SJCRH30 (cell line): ENCODE measurements around the gene RNH1. TPM values are rescaled to one million over a fixed set of nuclear protein-coding genes. Genes with fewer than 3 reads are reported as not detected.
"Not testable (repeated sequence)": the region's sequence is repeated elsewhere in the genome, so short reads cannot be mapped to it uniquely, and the experiment has no call there.

Source experiments
- DNase-seq, 2 experiments: peaks; one replicate each; pipeline ENCODE4 v3.0.0-alpha.2; 2015 to 2020
- H3K27ac ChIP-seq: fragments of 250-450 bp; sonication (Bioruptor Pico); 2 replicates; pipeline ENCODE4 v1.5.1; 2020; ENCODE audit warnings: mild to moderate bottlenecking, moderate library complexity
- H3K27me3 ChIP-seq: fragments of 250-450 bp; sonication (Bioruptor Pico); 2 replicates; pipeline ENCODE4 v1.5.1; 2020; ENCODE audit warnings: mild to moderate bottlenecking, moderate library complexity
- H3K36me3 ChIP-seq: fragments of 250-450 bp; sonication (Bioruptor Pico); 2 replicates; pipeline ENCODE4 v1.5.1; 2020; ENCODE audit warnings: mild to moderate bottlenecking, moderate library complexity
- H3K4me1 ChIP-seq: fragments of 250-450 bp; sonication (Bioruptor Pico); 2 replicates; pipeline ENCODE4 v1.5.1; 2020; ENCODE audit warnings: mild to moderate bottlenecking, moderate library complexity
- H3K4me3 ChIP-seq: fragments of 250-450 bp; sonication (Bioruptor Pico); 2 replicates; pipeline ENCODE4 v1.5.1; 2020; ENCODE audit warnings: mild to moderate bottlenecking, moderate library complexity
- H3K9me3 ChIP-seq: fragments of 250-450 bp; sonication (Bioruptor Pico); replicated peaks from 2 replicates; pipeline ENCODE4 v1.5.1; 2020; ENCODE audit warnings: mild to moderate bottlenecking, moderate library complexity
- total RNA-seq: library from RNA; depleted of rRNA; stranded (reverse); fragments of >200 nt; shearing (Covaris generic); gene quantifications from 2 replicates; pipeline ENCODE4 v1.2.3, GENCODE V29; 2014

Gene RNH1
- total RNA-seq, 1 experiment from 2014 or later, result 84.7 TPM

GRCh38 chr11:532527-532985, 25.5 kb upstream of the RNH1 start:
- peaks cover 17% of the 10 kb centered on the region for H3K4me1 ChIP-seq
- H3K4me3 ChIP-seq, result no peak overlapping the region
- no peak for DNase-seq
- no peaks in the 10 kb centered on the region for H3K9me3 ChIP-seq
- H3K36me3 ChIP-seq, result peaks cover 12% of the 10 kb centered on the region
- no peaks in the 10 kb centered on the region for H3K27me3 ChIP-seq
- H3K27ac ChIP-seq, result no peak overlapping the region

GRCh38 chr11:531919-532526, 25.0 kb upstream of the RNH1 start:
- Histone ChIP-seq H3K9me3 (no peaks in the 10 kb centered on the region), H3K4me1 (peaks cover 17% of the 10 kb centered on the region), H3K27me3 (no peaks in the 10 kb centered on the region), H3K4me3 (no peak overlapping the region), H3K36me3 (peaks cover 12% of the 10 kb centered on the region), H3K27ac (no peak overlapping the region)
- DNase-seq, result no peak

- DNase-seq, result no peak
- peaks cover 17% of the 10 kb centered on the region for H3K4me1 ChIP-seq
- H3K27ac ChIP-seq, result no peak overlapping the region
- no peak overlapping the region for H3K4me3 ChIP-seq
- H3K36me3 ChIP-seq, result peaks cover 12% of the 10 kb centered on the region
- no peaks in the 10 kb centered on the region for H3K27me3 ChIP-seq
- H3K9me3 ChIP-seq, result no peaks in the 10 kb centered on the region
Measured at GRCh38 chr11:530960-531831, 24.2 kb upstream of the RNH1 start.

- Histone ChIP-seq H3K4me1 (peaks cover 17% of the 10 kb centered on the region), H3K4me3 (no peak overlapping the region), H3K9me3 (no peaks in the 10 kb centered on the region), H3K27me3 (no peaks in the 10 kb centered on the region), H3K27ac (no peak overlapping the region), H3K36me3 (peaks cover 12% of the 10 kb centered on the region)
- no peak for DNase-seq
Measured at GRCh38 chr11:529728-530411, 22.8 kb upstream of the RNH1 start.

GRCh38 chr11:528815-529727, 22.0 kb upstream of the RNH1 start:
- peak; percentile 90 to 92 for DNase-seq
- Histone ChIP-seq H3K9me3 (no peaks in the 10 kb centered on the region), H3K4me1 (peaks cover 17% of the 10 kb centered on the region), H3K36me3 (peaks cover 12% of the 10 kb centered on the region), H3K4me3 (peak overlapping the region; percentile 18), H3K27ac (peak overlapping the region; percentile 57), H3K27me3 (no peaks in the 10 kb centered on the region)

- H3K27ac ChIP-seq, result peak overlapping the region; percentile 57
- peaks cover 8% of the 10 kb centered on the region for H3K36me3 ChIP-seq
- H3K4me1 ChIP-seq, result peaks cover 17% of the 10 kb centered on the region
- no peaks in the 10 kb centered on the region for H3K9me3 ChIP-seq
- no peaks in the 10 kb centered on the region for H3K27me3 ChIP-seq
- peak overlapping the region; percentile 18 for H3K4me3 ChIP-seq
- peak; percentile 37 to 45 for DNase-seq
Measured at GRCh38 chr11:528166-528814, 21.2 kb upstream of the RNH1 start.

- Histone ChIP-seq H3K9me3 (no peaks in the 10 kb centered on the region), H3K27me3 (no peaks in the 10 kb centered on the region), H3K4me1 (peaks cover 17% of the 10 kb centered on the region), H3K36me3 (no peaks in the 10 kb centered on the region), H3K27ac (no peak overlapping the region), H3K4me3 (no peak overlapping the region)
- DNase-seq, result no peak
Measured at GRCh38 chr11:526192-526591, 19.1 kb upstream of the RNH1 start.

GRCh38 chr11:521177-521688, 14.2 kb upstream of the RNH1 start:
- H3K9me3 ChIP-seq, result 0 out of 2 replicates have a peak, but pooled peaks cover 6% of the 10 kb centered on the region
- H3K27ac ChIP-seq, result no peak overlapping the region
- H3K4me3 ChIP-seq, result no peak overlapping the region
- no peaks in the 10 kb centered on the region for H3K36me3 ChIP-seq
- no peaks in the 10 kb centered on the region for H3K27me3 ChIP-seq
- no peak for DNase-seq
- H3K4me1 ChIP-seq, result no peaks in the 10 kb centered on the region

- DNase-seq, result no peak
- Histone ChIP-seq H3K27me3 (no peaks in the 10 kb centered on the region), H3K36me3 (no peaks in the 10 kb centered on the region), H3K9me3 (0 out of 2 replicates have a peak, but pooled peaks cover 8% of the 10 kb centered on the region), H3K4me1 (no peaks in the 10 kb centered on the region), H3K4me3 (no peak overlapping the region), H3K27ac (no peak overlapping the region)
Measured at GRCh38 chr11:520428-521176, 13.6 kb upstream of the RNH1 start.

GRCh38 chr11:518463-519202, 11.6 kb upstream of the RNH1 start:
- no peaks in the 10 kb centered on the region for H3K4me1 ChIP-seq
- H3K36me3 ChIP-seq, result no peaks in the 10 kb centered on the region
- no peaks in the 10 kb centered on the region for H3K27me3 ChIP-seq
- H3K9me3 ChIP-seq, result 0 out of 2 replicates have a peak, but pooled peaks cover 8% of the 10 kb centered on the region
- no peak overlapping the region for H3K4me3 ChIP-seq
- DNase-seq, result peak; percentile 93 to 94
- H3K27ac ChIP-seq, result no peak overlapping the region

- H3K27me3 ChIP-seq, H3K36me3 ChIP-seq, H3K4me3 ChIP-seq, H3K27ac ChIP-seq, DNase-seq, H3K9me3 ChIP-seq, H3K4me1 ChIP-seq: not testable (repeated sequence)
Measured at GRCh38 chr11:516918-517685, 10.1 kb upstream of the RNH1 start.

- Histone ChIP-seq H3K36me3 (no peaks in the 10 kb centered on the region), H3K27me3 (no peaks in the 10 kb centered on the region), H3K27ac (no peak overlapping the region), H3K9me3 (0 out of 2 replicates have a peak, but pooled peaks cover 8% of the 10 kb centered on the region), H3K4me1 (no peaks in the 10 kb centered on the region), H3K4me3 (no peak overlapping the region)
- no peak for DNase-seq
Measured at GRCh38 chr11:516400-516799, 9.4 kb upstream of the RNH1 start.
